K562 (cell line): ENCODE results near the gene SP2. TPM values are rescaled to one million over a fixed set of nuclear protein-coding genes. Genes with fewer than 3 reads are reported as not detected.
A peak's percentile ranks its signal among the peaks of the same experiment; 100 is the strongest.

Source experiments
- CLOCK ChIP-seq: fragments of 250-450 bp; sonication (Bioruptor Pico); IDR thresholded peaks from 2 replicates; pipeline ENCODE4 v1.4.0; 2020; ENCODE audit warnings: mild to moderate bottlenecking, moderate library complexity, borderline replicate concordance
- EHMT2 ChIP-seq: fragments of 450-650 bp; IDR thresholded peaks from 2 replicates; pipeline ENCODE4 v1.6.1; 2018; ENCODE audit warnings: antibody characterized with exemption
- ERF ChIP-seq: fragments of 450-650 bp; formaldehyde crosslinking; IDR thresholded peaks from 2 replicates; pipeline ENCODE4 v1.4.0; 2020; ENCODE audit warnings: mild to moderate bottlenecking, mixed read lengths
- LCOR ChIP-seq: sonication (generic); formaldehyde crosslinking; IDR thresholded peaks from 2 replicates; pipeline ENCODE4 v1.8.0; 2022; ENCODE audit warnings: mild to moderate bottlenecking, missing genetic modification reagents
- POLR3G ChIP-seq: IDR thresholded peaks from 2 replicates; pipeline ENCODE4 v1.6.1; 2011; ENCODE audit not compliant: insufficient read length, insufficient replicate concordance; ENCODE audit errors: extremely low read depth
- TARDBP ChIP-seq: fragments of 450-650 bp; IDR thresholded peaks from 2 replicates; pipeline ENCODE4 v1.6.1; 2016
- TCFL5 ChIP-seq: fragments of 250-450 bp; sonication (Bioruptor Pico); conservative IDR thresholded peaks from 2 replicates; pipeline ENCODE4 v1.6.1; 2021; ENCODE audit warnings: mild to moderate bottlenecking, moderate library complexity, matching md5 sums
- USF1 ChIP-seq: sonication (generic); formaldehyde crosslinking; IDR thresholded peaks from 2 replicates; pipeline ENCODE4 v1.9.0; 2022; ENCODE audit warnings: mild to moderate bottlenecking, missing genetic modification reagents
- ZNF3 ChIP-seq: fragments of 250-450 bp; sonication (Bioruptor Pico); IDR thresholded peaks from 2 replicates; pipeline ENCODE4 v1.5.0; 2021; ENCODE audit warnings: mild to moderate bottlenecking, moderate library complexity
- ZNF436 ChIP-seq: fragments of 250-450, 450-650 bp; sonication (Bioruptor Pico); formaldehyde crosslinking; IDR thresholded peaks from 2 replicates; pipeline ENCODE4 v1.7.0; 2020; ENCODE audit warnings: mild to moderate bottlenecking
- ZNF444 ChIP-seq: fragments of 250-450 bp; sonication (Bioruptor Pico); IDR thresholded peaks from 2 replicates; pipeline ENCODE4 v1.4.0; 2020; ENCODE audit warnings: mild to moderate bottlenecking, moderate library complexity
- polyA plus RNA-seq, 8 experiments: library from polyadenylated mRNA; depleted of rRNA in 4 of 8; stranded (reverse) in 5 of 8; unstranded in 3 of 8; fragments of >200 nt; fragmentation: Nextera tagmentation in 2 of 8; fragmentation: Illumina TruSeq in 1 of 8; extraction: Ambion mirVana in 2 of 8; extraction: Trizol in 1 of 8; gene quantifications; 2 replicates each; pipeline versions ENCODE4 v1.2.1 to v1.2.3, GENCODE V29; 2011 to 2014; ENCODE audit warnings: inconsistent platforms in 1 of 8, missing spikeins in 1 of 8
- total RNA-seq, 7 experiments: library from RNA; depleted of rRNA in 6 of 7; stranded (reverse); fragments of >200 nt in 6 of 7; fragmentation: Illumina TruSeq in 2 of 7; extraction: Trizol in 2 of 7; gene quantifications; 2 replicates each; pipeline versions ENCODE4 v1.2.1 to v1.2.3, GENCODE V29; 2011 to 2021; ENCODE audit warnings: low replicate concordance in 1 of 7
- TF ChIP-seq, protein P1 (sequence below): sonication (generic); formaldehyde crosslinking; IDR thresholded peaks from 2 replicates; pipeline ENCODE4 v1.8.1; 2022; ENCODE audit warnings: missing genetic modification reagents
- TF ChIP-seq, protein P2 (sequence below): fragments of 450-650 bp; IDR thresholded peaks from 2 replicates; pipeline ENCODE4 v1.6.1; 2016; ENCODE audit warnings: low read depth

SP2 gene
- total and polyA plus RNA-seq, 9 of the 15 experiments (the other 6 are each of a cell fraction or from before 2014, with no cell fraction given) = 0.77 to 22.3 (median 2.3) TPM

DNA sequence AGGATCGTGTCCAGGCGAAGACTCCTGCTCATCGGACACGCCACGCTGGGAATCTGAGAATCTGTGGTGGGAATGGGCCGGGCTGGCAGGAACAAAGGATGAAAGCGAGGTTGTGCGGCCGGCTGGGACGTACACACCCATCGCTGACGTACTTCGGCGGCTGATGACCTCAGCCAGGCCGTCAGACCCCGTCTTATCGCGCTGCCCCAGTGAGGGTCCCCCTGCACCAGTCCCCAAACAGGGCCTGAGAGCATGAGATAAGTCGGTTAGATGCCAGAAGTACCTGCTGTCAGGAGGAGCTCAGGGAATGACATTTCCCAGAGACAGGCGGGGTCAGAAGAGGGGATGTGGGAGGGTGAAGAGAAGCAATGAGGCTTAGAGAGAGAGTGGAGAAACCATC lies 29.1 kb upstream of the SP2 start (continued):
- TF ChIP-seq CLOCK (CRISPR knock-in tag) (no peak), POLR3G (no peak), LCOR (CRISPR knock-in tag) (peak; percentile 96), ZNF3 (CRISPR knock-in tag) (no peak), TARDBP (peak; percentile 99), TCFL5 (CRISPR knock-in tag) (no peak; the same call in 1 of the 2 replicates), USF1 (CRISPR knock-in tag) (no peak), ZNF436 (CRISPR knock-in tag) (no peak), ZNF444 (CRISPR knock-in tag) (no peak), ERF (0 out of 2 replicates have a peak, but pooled peaks have one; percentile 42), EHMT2 (no peak; the same call in 1 of the 2 replicates)
- TF ChIP-seq, protein P1, sequence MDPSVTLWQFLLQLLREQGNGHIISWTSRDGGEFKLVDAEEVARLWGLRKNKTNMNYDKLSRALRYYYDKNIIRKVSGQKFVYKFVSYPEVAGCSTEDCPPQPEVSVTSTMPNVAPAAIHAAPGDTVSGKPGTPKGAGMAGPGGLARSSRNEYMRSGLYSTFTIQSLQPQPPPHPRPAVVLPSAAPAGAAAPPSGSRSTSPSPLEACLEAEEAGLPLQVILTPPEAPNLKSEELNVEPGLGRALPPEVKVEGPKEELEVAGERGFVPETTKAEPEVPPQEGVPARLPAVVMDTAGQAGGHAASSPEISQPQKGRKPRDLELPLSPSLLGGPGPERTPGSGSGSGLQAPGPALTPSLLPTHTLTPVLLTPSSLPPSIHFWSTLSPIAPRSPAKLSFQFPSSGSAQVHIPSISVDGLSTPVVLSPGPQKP (CRISPR knock-in tag) = no peak
- TF ChIP-seq, protein P2, sequence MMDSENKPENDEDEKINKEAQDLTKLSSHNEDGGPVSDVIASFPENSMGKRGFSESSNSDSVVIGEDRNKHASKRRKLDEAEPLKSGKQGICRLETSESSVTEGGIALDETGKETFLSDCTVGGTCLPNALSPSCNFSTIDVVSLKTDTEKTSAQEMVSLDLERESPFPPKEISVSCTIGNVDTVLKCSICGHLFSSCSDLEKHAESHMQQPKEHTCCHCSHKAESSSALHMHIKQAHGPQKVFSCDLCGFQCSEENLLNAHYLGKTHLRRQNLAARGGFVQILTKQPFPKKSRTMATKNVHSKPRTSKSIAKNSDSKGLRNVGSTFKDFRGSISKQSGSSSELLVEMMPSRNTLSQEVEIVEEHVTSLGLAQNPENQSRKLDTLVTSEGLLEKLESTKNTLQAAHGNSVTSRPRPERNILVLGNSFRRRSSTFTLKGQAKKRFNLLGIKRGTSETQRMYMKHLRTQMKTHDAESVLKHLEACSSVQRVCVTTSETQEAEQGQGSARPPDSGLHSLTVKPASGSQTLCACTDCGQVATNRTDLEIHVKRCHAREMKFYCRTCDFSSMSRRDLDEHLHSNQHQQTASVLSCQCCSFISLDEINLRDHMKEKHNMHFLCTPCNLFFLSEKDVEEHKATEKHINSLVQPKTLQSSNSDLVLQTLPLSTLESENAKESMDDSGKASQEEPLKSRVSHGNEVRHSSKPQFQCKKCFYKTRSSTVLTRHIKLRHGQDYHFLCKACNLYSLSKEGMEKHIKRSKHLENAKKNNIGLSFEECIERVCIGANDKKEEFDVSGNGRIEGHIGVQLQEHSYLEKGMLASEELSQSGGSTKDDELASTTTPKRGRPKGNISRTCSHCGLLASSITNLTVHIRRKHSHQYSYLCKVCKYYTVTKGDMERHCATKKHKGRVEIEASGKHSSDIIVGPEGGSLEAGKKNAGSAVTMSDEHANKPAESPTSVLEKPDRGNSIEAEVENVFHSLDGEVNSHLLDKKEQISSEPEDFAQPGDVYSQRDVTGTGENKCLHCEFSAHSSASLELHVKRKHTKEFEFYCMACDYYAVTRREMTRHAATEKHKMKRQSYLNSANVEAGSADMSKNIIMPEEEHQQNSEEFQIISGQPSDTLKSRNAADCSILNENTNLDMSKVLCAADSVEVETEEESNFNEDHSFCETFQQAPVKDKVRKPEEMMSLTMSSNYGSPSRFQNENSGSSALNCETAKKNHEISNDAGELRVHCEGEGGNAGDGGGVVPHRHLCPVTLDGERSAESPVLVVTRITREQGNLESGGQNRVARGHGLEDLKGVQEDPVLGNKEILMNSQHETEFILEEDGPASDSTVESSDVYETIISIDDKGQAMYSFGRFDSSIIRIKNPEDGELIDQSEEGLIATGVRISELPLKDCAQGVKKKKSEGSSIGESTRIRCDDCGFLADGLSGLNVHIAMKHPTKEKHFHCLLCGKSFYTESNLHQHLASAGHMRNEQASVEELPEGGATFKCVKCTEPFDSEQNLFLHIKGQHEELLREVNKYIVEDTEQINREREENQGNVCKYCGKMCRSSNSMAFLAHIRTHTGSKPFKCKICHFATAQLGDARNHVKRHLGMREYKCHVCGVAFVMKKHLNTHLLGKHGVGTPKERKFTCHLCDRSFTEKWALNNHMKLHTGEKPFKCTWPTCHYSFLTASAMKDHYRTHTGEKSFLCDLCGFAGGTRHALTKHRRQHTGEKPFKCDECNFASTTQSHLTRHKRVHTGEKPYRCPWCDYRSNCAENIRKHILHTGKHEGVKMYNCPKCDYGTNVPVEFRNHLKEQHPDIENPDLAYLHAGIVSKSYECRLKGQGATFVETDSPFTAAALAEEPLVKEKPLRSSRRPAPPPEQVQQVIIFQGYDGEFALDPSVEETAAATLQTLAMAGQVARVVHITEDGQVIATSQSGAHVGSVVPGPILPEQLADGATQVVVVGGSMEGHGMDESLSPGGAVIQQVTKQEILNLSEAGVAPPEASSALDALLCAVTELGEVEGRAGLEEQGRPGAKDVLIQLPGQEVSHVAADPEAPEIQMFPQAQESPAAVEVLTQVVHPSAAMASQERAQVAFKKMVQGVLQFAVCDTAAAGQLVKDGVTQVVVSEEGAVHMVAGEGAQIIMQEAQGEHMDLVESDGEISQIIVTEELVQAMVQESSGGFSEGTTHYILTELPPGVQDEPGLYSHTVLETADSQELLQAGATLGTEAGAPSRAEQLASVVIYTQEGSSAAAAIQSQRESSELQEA = no peak
